Kidney epithelial cell (primary cell): ENCODE measurements around the gene PCBD1. TPM values are rescaled to one million over a fixed set of nuclear protein-coding genes. Genes with fewer than 3 reads are reported as not detected.

Experiments
- DNase-seq: peaks from one replicate; pipeline ENCODE4 v3.0.0-alpha.2; 2010; ENCODE audit warnings: low read depth
- H3K27me3 ChIP-seq: 2 replicates; pipeline ENCODE4 v1.6.0; 2011; ENCODE audit warnings: low read length; ENCODE audit not compliant: control insufficient read depth, insufficient read depth
- H3K36me3 ChIP-seq: 2 replicates; pipeline ENCODE4 v1.5.1; 2011; ENCODE audit warnings: low read length; ENCODE audit not compliant: control insufficient read depth, insufficient read depth
- H3K4me3 ChIP-seq: 2 replicates; pipeline ENCODE4 v1.5.1; 2011; ENCODE audit warnings: low read depth, mild to moderate bottlenecking, control low read depth, low read length
- total RNA-seq: library from RNA; depleted of rRNA; stranded (reverse); fragments of >200 nt; gene quantifications from 2 replicates; pipeline ENCODE4 v1.2.3, GENCODE V29; 2015
- TF ChIP-seq, protein P1 (sequence below): IDR thresholded peaks from 2 replicates; pipeline ENCODE4 v1.5.1; 2011; ENCODE audit warnings: mild to moderate bottlenecking, moderate library complexity, low read length, control low read depth, inconsistent platforms; ENCODE audit not compliant: insufficient read depth, poor library complexity, severe bottlenecking

PCBD1 gene
- total RNA-seq, 1 donor from 2014 or later = 72.9 TPM

DNA sequence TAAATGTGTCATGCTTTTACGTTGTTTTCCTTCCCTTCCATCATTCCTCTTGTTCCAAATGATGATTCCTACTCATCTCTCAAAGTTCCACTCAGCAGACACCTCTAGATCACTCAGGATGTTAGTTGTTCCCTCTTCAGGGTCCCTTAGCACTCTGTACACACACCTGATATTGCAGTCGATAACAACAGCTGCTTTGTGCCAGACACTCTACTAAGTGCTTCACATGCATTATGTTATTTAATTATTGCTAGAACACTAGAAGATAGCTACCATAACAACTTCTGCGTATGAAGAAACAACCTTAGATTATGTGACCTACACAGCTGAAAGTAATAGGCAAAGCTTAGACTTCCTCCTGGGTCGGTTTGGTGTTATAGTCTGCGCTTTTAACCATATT lies 29.6 kb downstream of the PCBD1 start:
- DNase-seq = no peak
- TF ChIP-seq, protein P1, sequence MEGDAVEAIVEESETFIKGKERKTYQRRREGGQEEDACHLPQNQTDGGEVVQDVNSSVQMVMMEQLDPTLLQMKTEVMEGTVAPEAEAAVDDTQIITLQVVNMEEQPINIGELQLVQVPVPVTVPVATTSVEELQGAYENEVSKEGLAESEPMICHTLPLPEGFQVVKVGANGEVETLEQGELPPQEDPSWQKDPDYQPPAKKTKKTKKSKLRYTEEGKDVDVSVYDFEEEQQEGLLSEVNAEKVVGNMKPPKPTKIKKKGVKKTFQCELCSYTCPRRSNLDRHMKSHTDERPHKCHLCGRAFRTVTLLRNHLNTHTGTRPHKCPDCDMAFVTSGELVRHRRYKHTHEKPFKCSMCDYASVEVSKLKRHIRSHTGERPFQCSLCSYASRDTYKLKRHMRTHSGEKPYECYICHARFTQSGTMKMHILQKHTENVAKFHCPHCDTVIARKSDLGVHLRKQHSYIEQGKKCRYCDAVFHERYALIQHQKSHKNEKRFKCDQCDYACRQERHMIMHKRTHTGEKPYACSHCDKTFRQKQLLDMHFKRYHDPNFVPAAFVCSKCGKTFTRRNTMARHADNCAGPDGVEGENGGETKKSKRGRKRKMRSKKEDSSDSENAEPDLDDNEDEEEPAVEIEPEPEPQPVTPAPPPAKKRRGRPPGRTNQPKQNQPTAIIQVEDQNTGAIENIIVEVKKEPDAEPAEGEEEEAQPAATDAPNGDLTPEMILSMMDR = no peak
- Histone ChIP-seq H3K4me3 (no peak overlapping the region), H3K27me3 (no peaks in the 10 kb centered on the region), H3K36me3 (no peaks in the 10 kb centered on the region)

DNA sequence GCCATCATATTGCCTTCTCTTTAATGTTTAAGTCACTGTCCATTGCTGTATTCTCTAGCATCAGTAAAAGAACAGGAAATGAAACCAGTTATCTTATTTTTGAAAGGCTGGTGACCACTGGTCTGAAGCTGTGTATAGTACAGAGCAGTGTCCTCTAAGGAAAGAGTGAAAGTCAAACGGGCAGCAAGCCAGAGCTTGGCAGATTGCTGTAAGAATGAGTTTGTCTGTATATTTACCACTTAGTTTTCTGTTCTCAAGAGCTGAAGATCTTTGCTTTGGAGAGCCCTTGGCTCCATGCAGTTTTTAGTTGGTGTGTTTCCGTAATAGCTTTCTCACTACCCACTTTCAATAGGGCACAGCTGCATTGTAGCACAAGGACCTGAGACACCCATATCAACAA lies 31.9 kb downstream of the PCBD1 start:
- H3K4me3 ChIP-seq = no peak overlapping the region
- no peak for DNase-seq
- no peaks in the 10 kb centered on the region for H3K27me3 ChIP-seq
- H3K36me3 ChIP-seq = no peaks in the 10 kb centered on the region
- TF ChIP-seq, protein P1 = no peak

DNA sequence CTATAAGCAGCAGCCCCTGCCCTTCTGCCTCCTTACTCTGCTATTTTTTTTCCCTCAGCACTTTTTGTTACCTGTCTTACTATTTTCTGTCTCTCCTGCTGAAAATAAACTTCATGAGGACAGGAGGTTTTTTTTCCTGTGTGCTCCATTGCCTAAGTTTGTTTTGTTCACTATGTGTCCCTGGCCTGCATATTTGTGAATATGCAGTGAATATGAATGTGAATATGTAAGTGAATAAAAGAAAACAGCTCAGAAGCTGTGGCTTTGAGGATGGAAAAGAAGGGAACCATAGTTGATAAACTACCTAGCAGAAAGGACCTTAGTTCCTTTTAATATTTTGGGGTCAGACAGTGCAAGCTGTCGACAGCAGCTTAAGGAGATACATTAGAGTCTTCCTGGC lies 34.9 kb downstream of the PCBD1 start:
- no peaks in the 10 kb centered on the region for H3K36me3 ChIP-seq
- TF ChIP-seq, protein P1 = no peak
- no peak overlapping the region for H3K4me3 ChIP-seq
- no peaks in the 10 kb centered on the region for H3K27me3 ChIP-seq
- no peak for DNase-seq

DNA sequence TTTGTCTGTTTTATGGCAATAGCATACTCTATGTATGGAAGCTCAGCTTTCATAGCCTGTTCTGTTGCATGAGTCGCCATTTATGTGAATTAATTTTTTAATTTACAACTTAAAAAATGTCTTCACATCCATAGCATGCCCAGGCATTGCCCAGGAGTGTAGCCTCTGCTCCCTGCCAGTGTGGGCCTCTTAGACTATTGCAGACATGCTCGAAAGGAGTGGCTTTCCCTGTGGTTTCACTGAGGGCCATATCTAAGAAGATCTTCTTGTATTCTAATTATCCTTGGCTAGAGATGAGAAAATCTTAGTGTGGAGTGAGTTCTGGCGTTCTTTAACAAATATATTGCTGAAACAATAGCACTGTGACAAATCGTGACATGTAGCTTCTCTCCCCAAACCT lies 35.3 kb downstream of the PCBD1 start:
- Histone ChIP-seq H3K4me3 (no peak overlapping the region), H3K36me3 (no peaks in the 10 kb centered on the region), H3K27me3 (no peaks in the 10 kb centered on the region)
- TF ChIP-seq, protein P1 = no peak
- no peak for DNase-seq

DNA sequence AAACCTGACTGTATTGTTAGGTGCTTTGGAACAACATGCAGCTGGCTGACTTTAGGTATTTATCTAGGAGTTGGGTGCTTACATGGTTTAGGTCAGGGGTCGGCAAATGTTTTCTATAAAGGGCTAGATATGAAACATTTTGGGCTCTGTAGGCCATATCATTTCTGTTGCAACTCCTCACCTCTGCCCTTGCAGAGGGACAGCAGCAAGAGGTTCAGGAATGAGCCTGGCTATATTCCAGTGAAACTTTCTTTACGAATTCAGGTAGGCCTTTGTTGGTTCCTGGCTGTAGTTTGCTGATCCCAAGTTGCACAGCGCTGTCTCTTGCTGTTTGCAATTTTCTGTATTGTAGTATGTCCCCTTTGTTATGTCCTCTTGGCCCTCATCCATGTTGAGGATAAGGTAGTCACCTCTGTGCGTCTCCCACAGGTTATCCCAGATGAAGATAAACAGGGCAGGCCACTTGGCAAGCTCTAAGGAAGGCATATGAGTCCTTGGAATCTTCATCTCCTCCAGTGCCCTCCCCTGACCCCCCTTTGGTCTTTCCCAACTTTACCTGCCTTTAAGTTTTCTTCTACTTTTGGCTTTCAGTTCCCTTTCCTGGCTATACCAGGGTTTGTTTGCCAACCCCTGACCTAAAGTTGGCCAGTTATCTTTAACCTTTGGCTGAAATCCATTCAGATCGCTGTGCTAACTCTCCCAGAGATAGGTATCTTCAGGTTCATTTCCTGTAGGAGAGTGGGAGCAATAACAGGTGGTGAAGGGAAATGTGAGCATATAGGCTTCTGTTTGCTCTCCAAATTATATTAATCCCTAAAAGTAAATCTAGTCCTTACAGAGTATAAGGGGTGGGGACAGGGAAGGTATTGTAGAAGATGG lies 36.5 kb downstream of the PCBD1 start:
- DNase-seq = no peak
- TF ChIP-seq, protein P1 = no peak
- H3K36me3 ChIP-seq = no peaks in the 10 kb centered on the region

DNA sequence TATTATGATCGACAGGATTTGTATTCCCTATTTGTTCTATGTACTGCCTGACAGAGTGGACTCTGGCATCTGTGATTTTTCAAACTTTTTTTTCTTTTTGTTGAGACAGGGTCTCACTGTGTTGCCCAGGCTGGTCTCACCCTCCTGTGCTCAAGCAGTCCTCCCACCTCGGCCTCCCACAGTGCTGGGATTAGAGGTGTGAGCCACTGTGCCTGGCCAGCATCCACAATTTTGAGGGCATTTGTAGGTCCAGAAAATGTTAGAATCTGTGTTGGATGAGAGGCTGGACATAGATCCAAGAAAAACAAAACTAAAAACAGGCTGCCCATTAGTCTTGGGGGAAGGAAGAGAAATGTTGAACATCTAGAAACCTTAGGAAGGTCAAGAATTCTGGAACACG lies 38.3 kb downstream of the PCBD1 start:
- TF ChIP-seq, protein P1 = no peak
- no peak for DNase-seq
- no peaks in the 10 kb centered on the region for H3K27me3 ChIP-seq
- no peak overlapping the region for H3K4me3 ChIP-seq
- H3K36me3 ChIP-seq = no peaks in the 10 kb centered on the region

More for the DNA sequence above, 36.5 kb downstream of the PCBD1 start:
- Histone ChIP-seq H3K4me3 (no peak overlapping the region), H3K27me3 (no peaks in the 10 kb centered on the region)
